Islet of Langerhans (tissue), 1 donor: ENCODE data around the gene GUCY2D.
"Not testable (repeated sequence)": the region's sequence is repeated elsewhere in the genome, so short reads cannot be mapped to it uniquely, and the experiment has no call there.

Experiments used
- FAIRE-seq: peaks from one replicate; lab custom pipeline; 2011; peaks lifted over from hg19 to GRCh38; lab: Jason Lieb, UNC

The GUCY2D gene

DNA sequence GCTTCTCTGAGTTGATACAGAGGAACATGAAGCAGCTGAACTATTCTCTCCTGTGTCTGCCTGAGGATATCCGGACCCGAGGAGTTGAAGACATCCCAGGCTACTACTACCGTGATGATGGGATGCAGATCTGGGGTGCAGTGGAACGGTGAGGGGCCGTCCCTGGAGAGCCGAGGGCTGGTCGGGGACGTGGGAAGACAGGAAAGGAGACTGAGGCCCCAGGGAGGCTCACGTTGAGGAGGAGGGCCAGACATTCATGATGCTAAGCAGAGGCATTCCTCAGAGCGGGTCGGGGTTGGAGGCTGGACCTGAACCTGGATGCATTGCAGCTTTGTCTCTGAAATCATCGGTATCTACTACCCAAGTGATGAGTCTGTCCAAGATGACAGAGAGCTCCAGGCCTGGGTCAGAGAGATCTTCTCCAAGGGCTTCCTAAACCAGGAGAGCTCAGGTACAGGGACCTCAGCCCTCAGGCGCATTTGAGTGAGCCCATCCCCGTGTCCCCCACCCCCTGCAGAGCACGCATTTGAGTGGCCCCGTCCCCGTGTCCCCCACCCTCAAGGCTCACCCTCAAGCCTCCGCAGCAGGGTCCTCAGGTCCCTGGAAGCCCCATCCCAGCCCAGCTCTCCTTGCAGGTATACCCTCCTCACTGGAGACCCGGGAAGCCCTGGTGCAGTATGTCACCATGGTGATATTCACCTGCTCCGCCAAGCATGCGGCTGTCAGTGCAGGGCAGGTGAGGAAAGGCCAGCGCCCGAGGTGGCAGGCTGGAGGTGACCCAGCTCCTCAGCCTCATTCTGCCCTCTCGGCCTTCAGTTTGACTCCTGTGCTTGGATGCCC is 44.7 kb downstream of the GUCY2D start:
- FAIRE-seq = no peak

DNA sequence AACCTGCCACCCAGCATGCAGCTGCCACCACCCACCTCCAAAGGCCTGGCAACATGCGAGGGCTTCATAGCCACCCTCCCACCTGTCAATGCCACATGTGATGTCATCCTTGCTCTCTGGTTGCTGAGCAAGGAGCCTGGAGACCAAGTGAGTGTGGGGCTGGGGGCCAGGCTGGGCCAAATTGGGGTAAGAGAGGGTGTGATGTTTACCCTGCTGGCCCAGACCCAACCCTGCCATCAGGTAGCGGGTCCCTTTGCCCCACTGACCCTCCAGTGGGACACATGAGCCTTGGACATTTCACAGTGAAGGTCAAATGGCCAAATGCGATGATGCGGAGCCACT is 45.3 kb downstream of the GUCY2D start:
- FAIRE-seq = no peak

DNA sequence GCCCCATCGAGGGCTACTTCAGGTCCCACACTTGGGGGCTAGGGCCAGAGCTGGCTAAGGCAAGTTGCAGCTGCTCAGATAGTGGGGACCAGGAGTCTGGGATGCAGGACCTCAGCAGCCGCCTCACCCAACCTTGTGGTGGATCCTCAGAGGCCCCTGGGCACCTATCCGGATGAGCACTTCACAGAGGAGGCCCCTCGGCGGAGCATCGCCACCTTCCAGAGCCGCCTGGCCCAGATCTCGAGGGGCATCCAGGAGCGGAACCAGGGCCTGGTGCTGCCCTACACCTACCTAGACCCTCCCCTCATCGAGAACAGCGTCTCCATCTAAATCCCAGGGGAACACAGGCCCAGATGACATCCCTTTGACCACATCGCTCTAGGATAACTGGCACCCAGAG is 45.8 kb downstream of the GUCY2D start:
- no peak for FAIRE-seq

DNA sequence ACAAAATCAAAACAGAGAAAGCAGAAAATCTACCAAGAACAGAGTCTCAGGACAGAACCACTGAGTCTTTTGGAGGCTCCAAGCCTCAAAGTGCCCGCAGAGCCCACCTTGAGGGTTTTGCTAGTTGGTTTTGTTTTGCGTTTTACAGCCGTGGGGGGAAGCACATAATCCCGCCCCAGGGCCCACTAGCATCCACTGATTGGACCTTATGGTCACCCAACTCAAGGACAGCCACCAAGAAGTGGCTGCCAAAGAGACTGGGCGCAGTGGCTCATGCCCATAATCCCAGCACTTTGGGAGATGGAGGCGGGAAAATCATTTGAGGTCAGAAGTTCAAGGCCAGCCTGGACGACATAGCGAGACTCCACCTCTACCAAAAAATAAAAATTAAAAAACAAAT is 46.3 kb downstream of the GUCY2D start:
- no peak for FAIRE-seq

DNA sequence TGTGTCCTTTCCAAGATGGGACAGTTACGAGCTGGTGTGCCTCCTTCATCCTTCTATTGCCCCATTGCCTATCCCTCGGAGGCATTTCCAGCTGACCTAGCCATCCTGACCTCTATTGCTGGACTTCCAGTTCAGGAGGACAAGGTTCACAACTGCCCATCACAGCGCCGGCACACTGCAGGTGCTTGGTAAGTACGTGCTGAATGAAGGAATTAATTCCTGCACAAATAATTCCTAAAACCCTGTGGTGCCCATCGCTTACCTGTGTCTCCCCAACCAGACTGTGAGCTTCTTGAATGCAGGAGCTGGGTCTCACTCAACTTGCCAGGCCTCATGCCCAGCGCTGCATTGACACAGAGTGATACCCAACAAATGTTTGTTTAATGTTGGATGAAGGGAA is 49.4 kb downstream of the GUCY2D start:
- FAIRE-seq = no peak

DNA sequence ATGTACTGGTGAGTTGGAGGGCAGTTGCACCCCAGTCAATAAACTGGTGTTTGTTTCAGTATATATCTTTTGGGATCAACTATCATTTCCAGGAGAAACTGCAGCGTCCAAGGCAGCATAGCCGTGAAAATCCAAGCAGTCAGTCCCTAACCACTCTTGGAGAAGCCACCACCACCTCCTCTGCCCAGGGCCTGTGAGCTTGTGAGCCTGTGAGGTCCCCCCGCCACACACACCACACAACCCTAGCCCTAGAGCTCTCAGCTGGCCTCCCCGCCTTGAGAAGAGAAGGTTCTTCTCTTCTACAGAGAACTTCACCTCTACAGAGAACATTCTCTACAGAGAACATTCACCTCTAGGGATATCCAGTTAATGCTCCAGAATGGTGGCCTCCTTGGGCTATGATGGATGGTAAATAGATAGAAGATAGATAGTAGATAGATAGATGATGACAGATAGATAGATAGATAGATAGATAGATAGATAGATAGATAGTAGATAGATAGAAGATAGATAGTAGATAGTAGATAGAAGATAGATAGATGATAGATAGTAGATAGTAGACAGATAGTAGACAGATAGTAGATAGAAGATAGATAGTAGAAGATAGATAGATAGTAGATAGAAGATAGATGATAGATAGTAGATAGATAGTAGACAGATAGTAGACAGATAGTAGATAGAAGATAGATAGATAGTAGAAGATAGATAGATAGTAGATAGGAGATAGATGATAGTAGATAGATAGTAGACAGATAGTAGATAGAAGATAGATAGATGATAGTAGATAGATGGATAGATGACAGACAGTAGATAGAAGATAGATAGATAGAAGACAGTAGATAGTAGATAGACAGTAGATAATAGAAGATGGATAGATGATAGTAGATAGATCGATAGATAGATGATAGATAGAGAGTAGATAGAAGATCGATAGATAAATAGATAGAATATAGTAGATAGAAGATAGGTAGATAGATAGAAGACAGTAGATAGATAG is 50.1 kb downstream of the GUCY2D start:
- FAIRE-seq = no peak

DNA sequence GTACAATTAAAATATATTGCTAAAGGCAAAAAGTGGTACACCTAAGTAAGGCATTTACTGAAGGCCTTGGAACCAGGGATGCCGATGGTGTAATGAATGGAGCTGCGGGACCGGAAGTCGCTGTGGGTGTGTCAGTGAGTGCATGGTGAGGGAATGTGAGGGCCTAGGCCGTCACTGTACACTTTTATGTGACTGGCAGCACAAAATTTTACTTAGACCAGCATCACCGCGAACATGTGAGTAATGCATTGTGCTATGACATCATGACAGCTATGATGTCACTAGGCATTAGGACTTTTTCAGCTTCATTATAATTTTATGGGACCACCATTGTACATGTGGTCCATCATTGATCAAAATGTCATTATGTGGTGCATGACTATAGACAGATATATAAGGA is 51.2 kb downstream of the GUCY2D start:
- no peak for FAIRE-seq

DNA sequence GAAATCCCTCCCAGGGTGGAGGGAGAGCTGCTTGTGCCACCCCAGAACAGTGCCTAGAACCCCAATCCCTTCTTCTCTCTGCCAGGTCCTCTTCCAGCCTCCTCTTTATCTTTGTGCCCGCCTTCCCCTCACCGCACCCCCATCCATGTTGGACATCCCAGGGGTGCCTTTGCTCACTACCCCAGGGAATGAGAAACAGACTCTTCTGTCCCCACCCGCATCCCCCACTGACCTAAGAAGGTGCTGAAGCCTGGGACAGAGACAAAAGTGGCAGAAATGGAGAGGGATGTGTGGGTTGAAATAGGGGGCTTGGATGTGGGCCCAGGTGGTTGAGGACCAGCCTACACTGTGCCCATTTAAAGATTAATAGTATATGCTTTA is 53.4 kb downstream of the GUCY2D start:
- FAIRE-seq = no peak

DNA sequence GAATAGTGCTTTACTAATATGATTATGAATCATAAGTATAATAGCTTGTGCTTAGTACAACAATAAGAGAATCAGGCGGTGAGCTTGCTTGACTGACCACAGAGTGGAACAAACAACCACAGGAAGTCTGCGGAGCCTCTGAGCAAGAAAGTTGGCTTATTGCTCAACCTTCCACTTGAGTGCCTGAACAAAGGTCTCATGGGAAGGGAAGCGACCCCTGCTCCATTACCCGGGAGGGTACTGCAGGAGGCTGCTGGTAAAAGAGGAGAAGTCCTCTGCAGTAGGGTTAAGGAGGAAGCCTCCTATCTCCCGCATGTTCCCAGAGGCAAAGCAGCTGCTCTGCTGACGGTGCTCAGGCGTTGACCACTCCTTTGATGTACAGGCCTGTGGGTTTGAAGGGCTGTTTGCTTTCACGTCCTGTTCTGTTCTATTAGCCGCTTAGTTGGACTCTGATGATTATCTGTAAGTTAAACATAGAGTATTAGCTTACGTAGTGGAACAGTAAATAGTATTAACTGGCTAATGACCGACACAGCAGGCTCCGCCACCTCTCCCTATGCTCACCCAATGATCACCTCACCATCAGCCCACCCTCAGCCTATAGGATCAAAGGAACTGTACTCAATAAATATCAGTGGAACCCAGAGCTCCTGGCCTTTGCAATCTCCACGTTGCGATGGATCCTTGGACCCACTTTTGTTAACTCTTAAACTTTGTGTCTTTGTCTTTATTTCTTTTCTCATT is 54.0 kb downstream of the GUCY2D start:
- FAIRE-seq = peak; percentile 13

DNA sequence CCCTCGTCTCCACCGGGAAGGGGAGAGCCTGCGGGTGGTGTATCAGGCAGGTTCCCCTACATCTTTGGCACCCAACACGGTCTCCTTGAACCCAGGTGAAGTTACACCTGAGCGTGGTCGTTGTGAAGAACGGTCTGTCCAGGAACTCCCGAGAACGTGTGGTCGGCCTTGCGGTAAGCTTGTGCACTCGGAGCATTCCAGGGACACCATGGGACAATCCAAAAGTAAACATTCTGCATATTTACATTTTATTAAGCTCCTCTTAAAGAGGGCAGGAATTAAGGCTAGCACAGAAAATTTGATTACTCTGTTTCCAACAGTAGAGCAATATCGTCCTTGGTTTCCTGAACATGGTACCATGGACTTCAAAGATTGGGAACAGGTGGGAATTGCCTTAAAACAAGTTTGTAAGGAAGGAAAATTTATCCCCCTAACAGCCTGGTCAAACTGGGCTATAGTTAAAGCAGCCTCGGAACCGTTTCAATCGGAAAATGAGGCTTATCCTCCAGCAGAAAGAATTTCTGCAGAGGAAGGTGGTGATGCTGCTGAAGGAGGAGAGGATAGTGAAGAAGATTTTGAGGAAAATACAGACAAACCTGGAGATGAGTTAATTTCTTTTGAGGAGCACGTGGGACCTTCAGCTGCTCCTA is 54.7 kb downstream of the GUCY2D start:
- no peak for FAIRE-seq

DNA sequence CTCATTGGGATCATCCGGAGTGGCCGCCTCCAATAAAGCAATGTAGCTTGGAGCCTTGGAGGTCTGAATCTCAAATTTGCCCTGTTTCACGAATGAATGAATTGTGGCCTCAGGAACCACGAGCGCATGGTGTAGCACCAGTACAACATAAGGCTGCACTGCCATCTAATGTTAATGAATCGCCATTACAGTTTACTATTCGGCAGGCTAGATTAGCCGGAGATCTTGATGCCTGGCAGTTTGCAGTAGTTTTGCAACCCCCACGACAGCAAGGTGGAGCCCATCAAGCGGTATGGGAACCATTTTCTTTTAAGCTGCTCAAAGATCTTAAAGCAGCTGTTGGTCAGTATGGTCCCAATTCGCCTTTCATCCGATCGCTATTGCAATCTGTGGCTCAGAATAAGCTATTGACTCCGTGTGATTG is 55.3 kb downstream of the GUCY2D start:
- peak; percentile 84 for FAIRE-seq

DNA sequence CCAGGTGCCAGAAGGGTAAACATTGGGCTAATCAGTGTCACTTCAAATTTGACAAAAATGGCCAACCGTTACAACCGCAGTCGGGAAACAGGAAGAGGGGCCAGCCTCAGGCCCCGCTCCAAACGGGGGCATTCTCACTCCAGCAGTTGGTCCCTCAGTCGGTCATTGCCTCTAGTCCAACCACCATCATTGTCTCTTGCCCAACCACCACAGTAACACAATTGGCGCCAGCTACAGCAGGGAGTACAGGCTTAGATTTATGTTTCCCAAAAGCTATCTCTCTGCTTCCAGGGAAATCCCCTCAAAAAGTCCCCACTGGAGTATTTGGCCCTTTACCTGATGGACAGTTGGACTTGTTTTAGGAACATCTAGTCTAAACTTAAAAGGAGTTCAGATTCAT is 56.7 kb downstream of the GUCY2D start:
- no peak for FAIRE-seq

DNA sequence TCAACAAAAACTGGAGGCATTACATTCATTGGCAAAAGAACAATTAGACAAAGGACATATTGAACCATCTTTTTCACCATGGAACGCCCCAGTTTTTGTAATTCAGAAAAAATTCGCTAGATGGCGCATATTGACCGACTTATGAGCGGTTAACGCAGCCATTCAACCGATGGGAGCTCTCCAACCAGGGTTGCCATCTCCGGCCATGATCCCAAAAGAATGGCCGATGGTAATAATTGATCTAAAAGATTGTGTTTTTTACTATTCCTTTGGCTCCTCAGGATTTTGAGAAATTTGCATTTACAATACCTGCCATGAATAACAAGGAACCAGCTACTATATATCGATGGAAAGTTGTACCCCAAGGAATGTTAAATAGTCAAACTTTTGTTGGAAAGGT is 57.9 kb downstream of the GUCY2D start:
- FAIRE-seq = peak; percentile 95

DNA sequence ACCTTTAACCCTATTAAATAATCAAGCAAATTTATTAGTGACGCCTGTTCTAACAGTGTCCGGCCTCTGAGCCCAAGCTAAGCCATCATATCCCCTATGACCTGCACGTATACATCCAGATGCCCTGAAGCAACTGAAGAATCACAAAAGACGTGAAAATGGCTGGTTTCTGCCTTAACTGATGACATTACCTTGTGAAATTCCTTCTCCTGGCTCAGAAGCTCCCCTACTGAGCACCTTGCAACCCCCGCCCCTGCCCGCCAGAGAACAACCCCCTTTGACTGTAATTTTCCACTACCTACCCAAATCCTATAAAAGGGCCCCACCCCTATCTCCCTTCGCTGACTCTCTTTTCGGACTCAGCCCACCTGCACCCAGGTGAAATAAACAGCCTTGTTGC is 59.4 kb downstream of the GUCY2D start:
- FAIRE-seq = not testable (repeated sequence)

DNA sequence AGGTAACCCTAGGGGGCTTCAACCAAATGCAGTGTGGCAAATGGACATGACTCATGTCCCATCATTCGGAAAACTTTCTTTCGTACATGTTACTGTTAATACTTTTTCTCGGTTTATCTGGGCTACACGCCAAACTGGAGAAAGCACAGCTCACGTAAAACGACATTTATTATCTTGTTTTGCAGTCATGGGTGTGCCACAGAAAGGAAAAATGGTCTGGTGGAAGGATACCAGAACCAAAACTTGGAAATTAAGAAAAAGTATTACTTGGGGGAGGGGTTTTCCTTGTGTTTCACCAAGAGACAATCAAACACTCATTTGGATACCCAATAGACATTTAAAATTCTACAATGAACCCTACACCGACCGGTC is 60.0 kb downstream of the GUCY2D start:
- FAIRE-seq = no peak

DNA sequence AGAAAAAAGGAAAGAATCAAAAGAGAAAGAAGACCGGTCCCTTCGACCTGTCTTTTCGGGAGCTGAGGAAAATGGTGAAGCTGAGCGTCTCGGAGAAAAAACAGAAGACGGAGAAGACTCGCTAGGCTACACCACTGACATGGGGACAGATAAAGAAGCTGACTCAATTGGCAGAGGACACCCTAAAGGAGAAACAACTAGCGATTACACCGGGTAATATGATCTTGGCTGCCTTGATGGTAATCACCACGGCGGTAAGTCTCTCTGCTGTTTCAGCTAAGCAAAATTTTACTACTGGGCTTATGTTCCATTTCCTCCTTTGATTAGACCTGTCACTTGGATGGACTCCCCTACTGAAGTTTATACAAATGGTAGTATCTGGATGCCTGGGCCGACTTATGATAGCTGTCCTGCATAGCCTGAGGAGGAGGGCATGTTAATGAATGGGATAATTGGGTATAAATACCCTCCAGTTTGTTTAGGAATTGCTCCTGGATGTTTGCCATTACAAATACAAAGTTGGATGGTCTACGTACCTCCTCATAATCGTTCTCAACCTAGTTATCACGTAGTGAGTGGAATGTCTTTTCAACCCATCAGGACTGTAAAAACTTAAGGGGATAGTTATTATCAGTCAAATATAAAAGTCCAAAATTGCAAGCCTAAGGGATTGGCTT is 60.5 kb downstream of the GUCY2D start:
- FAIRE-seq = no peak

DNA sequence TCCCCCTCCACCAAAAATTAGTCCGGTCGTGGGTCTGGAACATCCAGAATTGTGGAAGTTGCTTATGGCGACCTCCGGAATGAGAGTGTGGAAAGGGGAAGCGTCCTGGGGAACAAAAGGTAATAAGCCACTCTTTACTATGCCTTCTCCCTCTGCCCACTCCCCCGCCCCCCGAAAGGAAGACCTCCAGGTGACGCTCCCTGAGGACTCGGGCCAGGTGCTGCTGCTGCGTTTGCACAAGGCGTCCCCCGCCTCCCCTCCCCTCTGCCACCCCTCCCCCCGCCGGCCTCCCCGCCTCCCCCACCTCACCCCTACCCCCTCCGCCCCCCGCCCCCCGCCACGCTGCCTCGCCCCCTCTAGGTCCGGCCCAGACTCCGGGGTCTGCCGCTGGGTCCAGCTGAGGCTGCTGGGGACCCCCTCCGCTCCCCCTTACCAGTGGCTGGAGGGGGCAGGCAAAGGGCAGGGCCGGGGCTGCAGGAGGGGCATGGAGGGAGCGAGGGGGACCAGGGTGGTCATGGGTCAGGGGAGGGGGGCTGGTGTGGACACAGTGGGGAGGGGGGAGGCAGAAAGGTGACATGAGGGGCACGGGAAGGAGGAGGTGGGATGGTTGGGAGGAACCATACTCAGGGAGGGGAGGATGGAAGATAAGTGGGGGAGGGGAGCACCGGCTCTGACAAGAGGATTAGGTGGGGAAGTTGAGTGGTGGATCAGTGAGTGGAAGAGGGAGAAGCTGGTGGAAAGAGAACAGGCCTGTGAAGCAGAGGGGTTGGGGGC is 61.5 kb downstream of the GUCY2D start:
- no peak for FAIRE-seq

DNA sequence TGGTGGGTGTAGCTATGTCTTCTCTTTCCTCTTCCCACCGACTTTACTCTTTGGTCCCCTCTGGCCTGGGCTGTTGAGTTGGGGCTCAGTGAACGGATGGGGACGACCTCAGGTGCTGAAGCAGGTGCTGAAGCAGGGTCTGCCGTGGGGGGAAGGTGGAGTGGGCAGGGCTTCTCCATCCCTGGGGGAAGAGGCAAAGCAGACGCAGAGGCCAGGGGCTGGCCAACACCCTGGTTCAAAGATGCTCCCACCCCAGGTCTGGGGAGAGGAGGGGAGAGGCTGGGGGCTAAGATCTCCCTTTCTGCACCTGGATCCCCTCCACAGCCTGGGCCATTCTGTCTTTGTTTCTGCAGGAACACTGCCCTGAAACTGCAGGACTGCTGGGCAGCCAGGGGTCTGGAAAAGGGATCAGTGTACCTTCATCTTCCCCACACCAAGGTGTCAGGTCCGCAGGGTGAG is 62.2 kb downstream of the GUCY2D start:
- FAIRE-seq = no peak

DNA sequence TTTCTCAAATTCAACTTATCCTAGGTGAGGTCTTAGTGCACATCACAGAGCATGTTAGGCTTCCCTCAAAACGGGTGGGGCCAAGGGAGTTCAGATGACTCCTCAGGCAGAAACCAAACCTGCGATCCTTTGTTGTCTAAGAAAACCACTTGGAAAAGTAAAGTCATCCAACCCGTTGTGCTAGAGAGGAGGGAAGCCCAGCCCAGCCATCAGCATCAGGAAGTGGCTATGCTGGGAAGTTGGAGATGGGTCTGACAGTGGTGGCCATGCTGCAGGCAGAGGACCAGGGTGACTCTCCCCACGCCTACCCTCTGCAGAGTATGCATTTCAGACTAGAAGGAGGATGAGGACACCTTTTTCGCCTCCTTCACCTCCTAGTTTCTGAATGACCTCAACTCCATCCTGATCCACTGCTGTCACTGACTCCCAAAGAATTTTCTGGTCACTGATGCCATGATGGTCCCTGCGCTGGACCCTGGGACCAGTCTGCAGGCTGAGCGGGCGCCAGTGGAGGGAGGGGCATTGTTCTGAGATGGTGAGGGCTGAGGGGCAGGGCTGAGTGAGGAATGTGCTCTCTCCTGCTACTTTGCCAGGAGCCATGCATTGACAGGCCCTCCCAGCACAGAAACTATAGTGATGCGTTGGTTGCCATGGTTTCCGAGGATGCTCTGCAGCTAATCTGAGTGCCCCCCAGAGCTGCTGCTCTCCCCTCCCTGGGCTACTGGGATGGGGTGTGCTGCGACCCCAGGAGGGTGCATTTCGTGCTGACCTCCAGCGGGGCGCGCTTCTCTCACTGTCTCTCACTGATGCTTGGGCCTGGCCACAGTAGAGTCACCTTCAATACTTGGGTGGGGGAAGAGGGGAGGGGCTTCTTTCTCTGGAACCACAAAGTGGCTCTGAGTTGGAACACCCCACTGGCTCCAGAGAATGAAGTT is 64.7 kb downstream of the GUCY2D start:
- no peak for FAIRE-seq

DNA sequence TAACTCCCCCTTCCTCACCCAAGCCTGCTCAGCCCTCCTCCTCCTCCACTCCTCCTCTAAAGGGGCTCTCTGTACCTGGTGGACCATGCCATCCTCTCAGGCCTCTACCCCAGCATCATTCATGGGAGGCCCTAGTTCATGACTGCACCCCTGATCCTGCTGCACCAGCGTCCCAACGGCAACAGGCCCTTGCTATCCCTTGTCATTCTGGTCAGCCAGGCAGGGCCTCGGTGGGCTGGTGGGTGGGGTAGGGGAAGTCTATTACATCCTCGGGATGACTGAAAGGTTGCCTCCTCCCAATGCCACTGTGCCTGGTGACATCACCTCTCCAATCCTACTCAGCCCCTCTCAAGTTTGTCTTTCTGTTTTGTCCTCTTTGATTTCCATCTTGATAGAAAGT is 65.4 kb downstream of the GUCY2D start:
- FAIRE-seq = no peak
